ENCODE data around the gene GGA2.

GRCh38 chr16:23499801-23500200, 10.5 kb downstream of the GGA2 start:
- TF ChIP-seq CTCF (IDR thresholded peaks at IDR 0.05) (no peak), POLR2AphosphoS5 (IDR thresholded peaks at IDR 0.05; ENCODE audit: insufficient read depth in 1 of 2, low read depth in 1 of 2) (no peak), POLR2A (IDR thresholded peaks at IDR 0.05) (no peak)
